Measurements from ENCODE around the gene PYGO1.
"Not testable (repeated sequence)": the region's sequence is repeated elsewhere in the genome, so short reads cannot be mapped to it uniquely, and the experiment has no call there.

DNA sequence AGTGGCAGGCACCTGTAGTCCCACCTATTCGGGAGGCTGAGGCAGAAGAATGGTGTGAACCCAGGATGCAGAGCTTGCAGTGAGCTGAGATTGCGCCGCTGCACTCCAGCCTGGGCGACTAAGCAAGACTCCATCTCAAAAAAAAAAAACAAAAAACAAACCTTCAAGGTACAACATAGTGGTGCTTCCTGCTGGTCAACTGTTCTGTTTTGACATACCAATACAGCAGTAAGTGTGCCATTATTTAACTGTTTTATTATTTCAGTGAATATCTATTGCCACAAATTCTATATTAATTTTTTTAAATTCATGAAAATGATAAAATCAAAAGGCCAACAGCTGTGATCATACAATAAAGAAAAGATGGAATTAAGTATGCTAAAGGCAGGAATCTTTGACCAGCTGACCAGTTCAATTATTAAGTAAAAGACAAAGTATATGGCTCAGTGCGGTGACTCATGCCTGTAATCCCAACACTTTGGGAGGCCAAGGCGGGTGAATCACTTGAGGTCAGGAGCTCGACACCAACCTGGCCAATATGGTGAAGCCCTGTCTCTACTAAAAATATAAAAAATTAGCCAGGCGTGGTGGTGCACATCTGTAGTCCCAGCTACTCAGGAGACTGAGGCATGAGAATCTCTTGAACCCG lies 99.1 kb downstream of the PYGO1 start:
- TF ChIP-seq, protein P1, sequence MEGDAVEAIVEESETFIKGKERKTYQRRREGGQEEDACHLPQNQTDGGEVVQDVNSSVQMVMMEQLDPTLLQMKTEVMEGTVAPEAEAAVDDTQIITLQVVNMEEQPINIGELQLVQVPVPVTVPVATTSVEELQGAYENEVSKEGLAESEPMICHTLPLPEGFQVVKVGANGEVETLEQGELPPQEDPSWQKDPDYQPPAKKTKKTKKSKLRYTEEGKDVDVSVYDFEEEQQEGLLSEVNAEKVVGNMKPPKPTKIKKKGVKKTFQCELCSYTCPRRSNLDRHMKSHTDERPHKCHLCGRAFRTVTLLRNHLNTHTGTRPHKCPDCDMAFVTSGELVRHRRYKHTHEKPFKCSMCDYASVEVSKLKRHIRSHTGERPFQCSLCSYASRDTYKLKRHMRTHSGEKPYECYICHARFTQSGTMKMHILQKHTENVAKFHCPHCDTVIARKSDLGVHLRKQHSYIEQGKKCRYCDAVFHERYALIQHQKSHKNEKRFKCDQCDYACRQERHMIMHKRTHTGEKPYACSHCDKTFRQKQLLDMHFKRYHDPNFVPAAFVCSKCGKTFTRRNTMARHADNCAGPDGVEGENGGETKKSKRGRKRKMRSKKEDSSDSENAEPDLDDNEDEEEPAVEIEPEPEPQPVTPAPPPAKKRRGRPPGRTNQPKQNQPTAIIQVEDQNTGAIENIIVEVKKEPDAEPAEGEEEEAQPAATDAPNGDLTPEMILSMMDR (IDR thresholded peaks at IDR 0.05; ENCODE audit: low read depth, low read length, missing input control), result not testable (repeated sequence)
- TF ChIP-seq, protein P2, sequence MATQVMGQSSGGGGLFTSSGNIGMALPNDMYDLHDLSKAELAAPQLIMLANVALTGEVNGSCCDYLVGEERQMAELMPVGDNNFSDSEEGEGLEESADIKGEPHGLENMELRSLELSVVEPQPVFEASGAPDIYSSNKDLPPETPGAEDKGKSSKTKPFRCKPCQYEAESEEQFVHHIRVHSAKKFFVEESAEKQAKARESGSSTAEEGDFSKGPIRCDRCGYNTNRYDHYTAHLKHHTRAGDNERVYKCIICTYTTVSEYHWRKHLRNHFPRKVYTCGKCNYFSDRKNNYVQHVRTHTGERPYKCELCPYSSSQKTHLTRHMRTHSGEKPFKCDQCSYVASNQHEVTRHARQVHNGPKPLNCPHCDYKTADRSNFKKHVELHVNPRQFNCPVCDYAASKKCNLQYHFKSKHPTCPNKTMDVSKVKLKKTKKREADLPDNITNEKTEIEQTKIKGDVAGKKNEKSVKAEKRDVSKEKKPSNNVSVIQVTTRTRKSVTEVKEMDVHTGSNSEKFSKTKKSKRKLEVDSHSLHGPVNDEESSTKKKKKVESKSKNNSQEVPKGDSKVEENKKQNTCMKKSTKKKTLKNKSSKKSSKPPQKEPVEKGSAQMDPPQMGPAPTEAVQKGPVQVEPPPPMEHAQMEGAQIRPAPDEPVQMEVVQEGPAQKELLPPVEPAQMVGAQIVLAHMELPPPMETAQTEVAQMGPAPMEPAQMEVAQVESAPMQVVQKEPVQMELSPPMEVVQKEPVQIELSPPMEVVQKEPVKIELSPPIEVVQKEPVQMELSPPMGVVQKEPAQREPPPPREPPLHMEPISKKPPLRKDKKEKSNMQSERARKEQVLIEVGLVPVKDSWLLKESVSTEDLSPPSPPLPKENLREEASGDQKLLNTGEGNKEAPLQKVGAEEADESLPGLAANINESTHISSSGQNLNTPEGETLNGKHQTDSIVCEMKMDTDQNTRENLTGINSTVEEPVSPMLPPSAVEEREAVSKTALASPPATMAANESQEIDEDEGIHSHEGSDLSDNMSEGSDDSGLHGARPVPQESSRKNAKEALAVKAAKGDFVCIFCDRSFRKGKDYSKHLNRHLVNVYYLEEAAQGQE (IDR thresholded peaks at IDR 0.05), result not testable (repeated sequence)
- not testable (repeated sequence) for TF ChIP-seq YY1, FOXA2, SP1 (IDR thresholded peaks at IDR 0.05)
- TF ChIP-seq, protein P3, sequence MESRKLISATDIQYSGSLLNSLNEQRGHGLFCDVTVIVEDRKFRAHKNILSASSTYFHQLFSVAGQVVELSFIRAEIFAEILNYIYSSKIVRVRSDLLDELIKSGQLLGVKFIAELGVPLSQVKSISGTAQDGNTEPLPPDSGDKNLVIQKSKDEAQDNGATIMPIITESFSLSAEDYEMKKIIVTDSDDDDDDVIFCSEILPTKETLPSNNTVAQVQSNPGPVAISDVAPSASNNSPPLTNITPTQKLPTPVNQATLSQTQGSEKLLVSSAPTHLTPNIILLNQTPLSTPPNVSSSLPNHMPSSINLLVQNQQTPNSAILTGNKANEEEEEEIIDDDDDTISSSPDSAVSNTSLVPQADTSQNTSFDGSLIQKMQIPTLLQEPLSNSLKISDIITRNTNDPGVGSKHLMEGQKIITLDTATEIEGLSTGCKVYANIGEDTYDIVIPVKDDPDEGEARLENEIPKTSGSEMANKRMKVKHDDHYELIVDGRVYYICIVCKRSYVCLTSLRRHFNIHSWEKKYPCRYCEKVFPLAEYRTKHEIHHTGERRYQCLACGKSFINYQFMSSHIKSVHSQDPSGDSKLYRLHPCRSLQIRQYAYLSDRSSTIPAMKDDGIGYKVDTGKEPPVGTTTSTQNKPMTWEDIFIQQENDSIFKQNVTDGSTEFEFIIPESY (IDR thresholded peaks at IDR 0.05), result not testable (repeated sequence)
